Measurements from ENCODE around the gene GLIS1.

The GLIS1 gene

GRCh38 chr1:53682881-53683280 lies 56.1 kb downstream of the GLIS1 start:
- Histone ChIP-seq H3F3A (ENCODE audit: low read depth) (peaks cover 29% of the 10 kb centered on the region), H3K36me3 (ENCODE audit: insufficient read depth, low read length) (no peaks in the 10 kb centered on the region), H3K9me2 (replicated peaks; ENCODE audit: low read depth, low read length) (no peaks in the 10 kb centered on the region), H3K79me2 (ENCODE audit: insufficient read depth, low read length) (no peaks in the 10 kb centered on the region), H3K27me3 (ENCODE audit: insufficient read depth, low read length, poor library complexity, severe bottlenecking) (no peaks in the 10 kb centered on the region), H3K9me3 (ENCODE audit: insufficient read depth, low read depth, low read length) (no peaks in the 10 kb centered on the region), H3K4me1 (ENCODE audit: insufficient read depth, low read length, poor library complexity, severe bottlenecking) (peaks cover 93% of the 10 kb centered on the region), H3K4me3 (ENCODE audit: low read length, poor library complexity, severe bottlenecking) (peak overlapping the region; percentile 39), H3K4me2 (ENCODE audit: low read depth, low read length, poor library complexity, severe bottlenecking) (peak overlapping the region; percentile 73), H2AFZ (ENCODE audit: low read length) (0 out of 2 replicates have a peak overlapping the region, but pooled peaks have one; percentile 3), H3K9ac (ENCODE audit: low read depth, low read length, poor library complexity, severe bottlenecking) (peak overlapping the region; percentile 72), H4K20me1 (ENCODE audit: insufficient read depth, low read length, poor library complexity, severe bottlenecking) (no peaks in the 10 kb centered on the region)
- TF ChIP-seq CTCF (conservative IDR thresholded peaks at IDR 0.05; ENCODE audit: low read length): no peak
- no peak for TF ChIP-seq EZH2phosphoT487 (IDR thresholded peaks at IDR 0.05; ENCODE audit: borderline replicate concordance)

GRCh38 chr1:53681977-53682685 lies 56.8 kb downstream of the GLIS1 start:
- Histone ChIP-seq H3K9ac (ENCODE audit: low read depth, low read length, poor library complexity, severe bottlenecking) (peak overlapping the region; percentile 94), H2AFZ (ENCODE audit: low read length) (0 out of 2 replicates have a peak overlapping the region, but pooled peaks have one; percentile 3), H3K4me1 (ENCODE audit: insufficient read depth, low read length, poor library complexity, severe bottlenecking) (peaks cover 88% of the 10 kb centered on the region), H3K79me2 (ENCODE audit: insufficient read depth, low read length) (no peaks in the 10 kb centered on the region), H3K4me3 (ENCODE audit: low read length, poor library complexity, severe bottlenecking) (peak overlapping the region; percentile 39), H3K9me3 (ENCODE audit: insufficient read depth, low read depth, low read length) (no peaks in the 10 kb centered on the region), H3K9me2 (replicated peaks; ENCODE audit: low read depth, low read length) (no peaks in the 10 kb centered on the region), H3K4me2 (ENCODE audit: low read depth, low read length, poor library complexity, severe bottlenecking) (peak overlapping the region; percentile 77), H3K27me3 (ENCODE audit: insufficient read depth, low read length, poor library complexity, severe bottlenecking) (no peaks in the 10 kb centered on the region), H3F3A (ENCODE audit: low read depth) (peaks cover 29% of the 10 kb centered on the region), H4K20me1 (ENCODE audit: insufficient read depth, low read length, poor library complexity, severe bottlenecking) (no peaks in the 10 kb centered on the region), H3K36me3 (ENCODE audit: insufficient read depth, low read length) (no peaks in the 10 kb centered on the region)
- TF ChIP-seq CTCF (conservative IDR thresholded peaks at IDR 0.05; ENCODE audit: low read length): peak; percentile 93
- TF ChIP-seq EZH2phosphoT487 (IDR thresholded peaks at IDR 0.05; ENCODE audit: borderline replicate concordance): no peak

GRCh38 chr1:53681351-53681976 lies 57.5 kb downstream of the GLIS1 start:
- Histone ChIP-seq H2AFZ (ENCODE audit: low read length) (no peak overlapping the region), H3K36me3 (ENCODE audit: insufficient read depth, low read length) (no peaks in the 10 kb centered on the region), H3K4me2 (ENCODE audit: low read depth, low read length, poor library complexity, severe bottlenecking) (peak overlapping the region; percentile 77), H3K27me3 (ENCODE audit: insufficient read depth, low read length, poor library complexity, severe bottlenecking) (no peaks in the 10 kb centered on the region), H3F3A (ENCODE audit: low read depth) (peaks cover 29% of the 10 kb centered on the region), H3K9me2 (replicated peaks; ENCODE audit: low read depth, low read length) (no peaks in the 10 kb centered on the region), H3K79me2 (ENCODE audit: insufficient read depth, low read length) (no peaks in the 10 kb centered on the region), H4K20me1 (ENCODE audit: insufficient read depth, low read length, poor library complexity, severe bottlenecking) (no peaks in the 10 kb centered on the region), H3K9ac (ENCODE audit: low read depth, low read length, poor library complexity, severe bottlenecking) (peak overlapping the region; percentile 94), H3K4me3 (ENCODE audit: low read length, poor library complexity, severe bottlenecking) (peak overlapping the region; percentile 64), H3K9me3 (ENCODE audit: insufficient read depth, low read depth, low read length) (no peaks in the 10 kb centered on the region), H3K4me1 (ENCODE audit: insufficient read depth, low read length, poor library complexity, severe bottlenecking) (peaks cover 82% of the 10 kb centered on the region)
- TF ChIP-seq CTCF (conservative IDR thresholded peaks at IDR 0.05; ENCODE audit: low read length) (no peak), EZH2phosphoT487 (IDR thresholded peaks at IDR 0.05; ENCODE audit: borderline replicate concordance) (no peak)
